AG04450 (cell line): ENCODE data around the gene KCNH3. TPM values are rescaled to one million over a fixed set of nuclear protein-coding genes. Genes with fewer than 3 reads are reported as not detected.

ENCODE experiments used
- CTCF ChIA-PET: fragments of 300-600, 350-600 bp; formaldehyde crosslinking; extraction: SDS; loops from one replicate; lab custom pipeline; 2022; ENCODE audit warnings: antibody characterized with exemption, inconsistent platforms; lab: Charles Lee
- POLR2A ChIA-PET: fragments of 350-600 bp; formaldehyde crosslinking; extraction: SDS; loops from one replicate; lab custom pipeline; 2021; ENCODE audit warnings: antibody characterized with exemption, inconsistent platforms; lab: Yijun Ruan, JAX
- DNase-seq: peaks from one replicate; pipeline ENCODE4 v3.0.0-alpha.2; 2011; ENCODE audit warnings: low read depth, low spot score
- H3K27ac ChIP-seq: one replicate; pipeline ENCODE4 v1.5.1; 2012; ENCODE audit warnings: low read depth, low read length, control low read depth
- H3K27me3 ChIP-seq: one replicate; pipeline ENCODE4 v1.6.0; 2012; ENCODE audit warnings: low read length; ENCODE audit not compliant: control insufficient read depth, insufficient read depth
- H3K4me3 ChIP-seq: 2 replicates; pipeline ENCODE4 v1.5.1; 2011; ENCODE audit warnings: mild to moderate bottlenecking, low read depth, low read length, control low read depth
- H3K9me3 ChIP-seq: 2 replicates; pipeline ENCODE4 v1.5.1; 2012; ENCODE audit warnings: low read length; ENCODE audit not compliant: control insufficient read depth, insufficient read depth
- polyA plus RNA-seq: library from polyadenylated mRNA; depleted of rRNA; stranded (reverse); fragments of >200 nt; gene quantifications from 2 replicates; pipeline ENCODE4 v1.2.3, GENCODE V29; 2011
- TF ChIP-seq, protein P1 (sequence below): IDR thresholded peaks from 2 replicates; pipeline ENCODE4 v1.5.1; 2011; ENCODE audit warnings: low read depth, low read length, control low read depth, inconsistent platforms

Gene KCNH3
- polyA plus RNA-seq, 1 experiment, result 0.01 TPM

DNA sequence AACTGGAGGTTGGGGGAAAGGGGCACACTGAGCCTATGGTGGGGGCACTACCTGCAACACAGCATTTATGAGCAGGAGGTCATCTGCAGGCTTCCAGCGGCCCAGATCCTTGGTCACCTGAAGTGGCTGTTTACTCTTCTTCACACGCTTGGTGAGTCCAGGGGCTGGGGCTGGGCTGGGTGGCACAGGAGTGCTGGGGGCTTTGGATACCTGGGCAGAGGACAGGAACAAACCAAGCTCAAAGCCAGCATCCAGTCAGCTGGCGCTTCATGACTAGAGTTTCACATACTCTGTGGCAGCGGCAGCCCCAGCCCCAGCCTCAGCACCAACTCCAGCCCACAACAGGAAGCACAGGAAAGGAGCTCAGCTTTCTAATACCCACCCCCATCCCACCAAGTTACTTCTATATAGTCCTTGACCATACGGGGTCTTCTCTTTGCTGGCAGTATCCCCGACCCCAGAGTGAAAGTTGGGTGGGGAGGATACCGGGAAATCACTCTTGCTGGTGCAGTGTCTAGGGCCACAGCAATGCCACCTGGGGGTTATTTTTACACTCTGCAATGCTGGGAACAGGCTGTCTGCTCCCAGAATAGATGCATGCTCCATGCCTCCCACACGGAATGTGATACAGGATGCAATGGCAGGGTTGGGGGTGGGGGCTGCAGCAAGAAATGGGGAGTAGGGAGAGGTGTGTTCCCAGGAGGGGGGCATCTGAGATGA, 26.0 kb downstream of the KCNH3 start:
- Histone ChIP-seq H3K27me3 (no peaks in the 10 kb centered on the region), H3K4me3 (no peak overlapping the region), H3K9me3 (no peaks in the 10 kb centered on the region; the same call in 1 of the 2 replicates), H3K27ac (no peak overlapping the region)
- CTCF ChIA-PET, result interaction anchor here (0.9 to 1.3 kb wide), 2 partner anchors 11 to 50 kb away, joined by 3 read pairs; no protein-coding TSS in a partner anchor
- POLR2A ChIA-PET, result interaction anchor here (1.0 kb wide), 1 partner anchor 9 kb away, joined by 3 read pairs; no protein-coding TSS in a partner anchor
- no peak for DNase-seq
- TF ChIP-seq, protein P1, sequence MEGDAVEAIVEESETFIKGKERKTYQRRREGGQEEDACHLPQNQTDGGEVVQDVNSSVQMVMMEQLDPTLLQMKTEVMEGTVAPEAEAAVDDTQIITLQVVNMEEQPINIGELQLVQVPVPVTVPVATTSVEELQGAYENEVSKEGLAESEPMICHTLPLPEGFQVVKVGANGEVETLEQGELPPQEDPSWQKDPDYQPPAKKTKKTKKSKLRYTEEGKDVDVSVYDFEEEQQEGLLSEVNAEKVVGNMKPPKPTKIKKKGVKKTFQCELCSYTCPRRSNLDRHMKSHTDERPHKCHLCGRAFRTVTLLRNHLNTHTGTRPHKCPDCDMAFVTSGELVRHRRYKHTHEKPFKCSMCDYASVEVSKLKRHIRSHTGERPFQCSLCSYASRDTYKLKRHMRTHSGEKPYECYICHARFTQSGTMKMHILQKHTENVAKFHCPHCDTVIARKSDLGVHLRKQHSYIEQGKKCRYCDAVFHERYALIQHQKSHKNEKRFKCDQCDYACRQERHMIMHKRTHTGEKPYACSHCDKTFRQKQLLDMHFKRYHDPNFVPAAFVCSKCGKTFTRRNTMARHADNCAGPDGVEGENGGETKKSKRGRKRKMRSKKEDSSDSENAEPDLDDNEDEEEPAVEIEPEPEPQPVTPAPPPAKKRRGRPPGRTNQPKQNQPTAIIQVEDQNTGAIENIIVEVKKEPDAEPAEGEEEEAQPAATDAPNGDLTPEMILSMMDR, result no peak

DNA sequence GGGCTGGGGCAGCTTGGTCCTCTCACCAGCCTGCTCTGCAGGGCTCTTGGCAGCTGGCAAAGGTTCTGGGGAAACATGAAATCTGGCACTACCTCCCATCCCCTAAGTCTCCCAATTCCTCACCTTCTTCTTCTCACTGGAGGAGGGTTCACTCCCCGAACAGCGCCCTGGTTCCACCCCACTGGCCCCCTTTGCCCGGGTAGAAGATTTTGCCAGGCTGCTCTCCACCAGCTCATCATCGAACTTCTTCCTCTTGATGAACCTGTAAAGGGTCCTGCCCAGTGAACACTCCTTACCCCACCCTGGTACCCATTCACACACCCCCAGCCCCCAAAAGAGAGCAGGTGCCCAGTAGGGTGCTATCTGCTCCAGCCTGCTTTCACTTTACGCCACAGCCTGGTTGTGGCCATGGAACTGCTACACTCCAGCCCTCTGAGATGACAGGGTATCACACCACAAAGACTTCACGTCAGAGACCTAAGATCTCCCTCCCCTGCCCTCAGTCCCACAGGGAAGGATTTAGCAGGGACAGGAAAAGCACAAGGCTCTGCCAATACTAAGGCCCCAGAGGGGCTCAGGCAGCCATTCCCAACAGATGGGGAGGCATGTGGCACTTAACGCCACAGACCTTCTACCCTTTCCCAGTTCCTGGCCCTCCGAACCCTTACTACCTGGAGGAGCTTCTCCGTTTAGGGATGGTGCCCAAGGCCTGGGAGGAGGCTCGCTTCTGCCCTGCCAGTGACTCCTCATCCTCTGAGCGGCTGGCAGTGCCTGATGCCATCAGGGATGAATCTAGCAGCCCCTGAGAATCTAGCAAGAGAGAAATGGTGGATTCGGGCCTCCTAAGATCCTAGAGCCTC, 26.8 kb downstream of the KCNH3 start:
- DNase-seq, result no peak
- TF ChIP-seq, protein P1, result no peak
- ChIA-PET CTCF (interaction anchor here (0.8 to 0.9 kb wide), 2 partner anchors 15 to 51 kb away, joined by 3 read pairs; no protein-coding TSS in a partner anchor), POLR2A (interaction anchor here (1.0 kb wide), 1 partner anchor 10 kb away, joined by 3 read pairs; no protein-coding TSS in a partner anchor)
- no peaks in the 10 kb centered on the region for H3K27me3 ChIP-seq
- no peak overlapping the region for H3K27ac ChIP-seq
- no peak overlapping the region for H3K4me3 ChIP-seq
- no peaks in the 10 kb centered on the region; the same call in 1 of the 2 replicates for H3K9me3 ChIP-seq

DNA sequence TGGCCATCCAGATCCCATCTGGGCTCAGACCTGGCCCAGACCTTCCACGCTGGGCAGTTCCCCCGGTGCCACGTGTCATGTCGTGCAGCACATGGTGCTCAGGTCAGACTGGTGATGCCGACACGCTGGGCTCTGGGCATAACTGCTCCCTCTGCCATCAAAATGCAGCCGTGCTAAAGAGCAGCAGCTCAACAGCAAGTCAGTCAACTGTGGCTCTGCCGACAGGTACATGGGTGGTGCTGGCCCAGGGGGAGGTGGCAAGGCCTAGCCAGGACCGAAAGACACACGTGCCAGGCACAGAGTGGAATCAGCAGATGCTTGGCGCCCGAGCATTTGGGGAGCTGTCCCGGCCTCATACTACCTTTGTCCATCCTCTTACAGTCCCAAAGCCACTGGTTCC, 27.5 kb downstream of the KCNH3 start:
- no peaks in the 10 kb centered on the region for H3K27me3 ChIP-seq
- POLR2A ChIA-PET, result interaction anchor here (1.5 kb wide), 1 partner anchor 10 kb away, joined by 5 read pairs; no protein-coding TSS in a partner anchor

DNA sequence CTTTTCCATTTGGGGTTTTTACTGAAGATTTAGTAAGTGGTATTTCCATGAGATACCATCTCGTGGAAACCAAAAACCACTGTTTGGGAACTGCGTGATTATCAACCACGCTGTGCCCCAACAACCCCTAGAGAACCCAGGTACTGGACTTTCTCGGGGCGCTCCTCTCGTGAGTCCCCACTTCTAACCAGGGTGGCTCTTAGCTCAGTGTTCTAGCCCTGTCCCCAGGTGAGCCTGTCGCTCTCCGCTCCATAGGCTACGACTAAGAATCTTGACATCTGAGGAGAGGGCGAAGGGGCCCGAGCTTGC, 28.4 kb downstream of the KCNH3 start:
- CTCF ChIA-PET, result interaction anchor here (0.5 to 1.7 kb wide), 4 partner anchors 13 to 236 kb away, joined by 3 to 5 read pairs (median 4); no protein-coding TSS in a partner anchor
- H3K27ac ChIP-seq, result no peak overlapping the region
- TF ChIP-seq, protein P1, result no peak
- no peaks in the 10 kb centered on the region for H3K27me3 ChIP-seq
- POLR2A ChIA-PET, result interaction anchor here (0.6 to 1.5 kb wide), 10 partner anchors 9 to 1562 kb away, joined by 3 to 7 read pairs (median 4); partner anchors contain the start of genes TMBIM6 and TROAP
- DNase-seq, result no peak
- no peaks in the 10 kb centered on the region; the same call in 1 of the 2 replicates for H3K9me3 ChIP-seq
- H3K4me3 ChIP-seq, result peak overlapping the region; percentile 100

More for the DNA sequence above, 27.5 kb downstream of the KCNH3 start:
- TF ChIP-seq, protein P1, result no peak
- H3K4me3 ChIP-seq, result no peak overlapping the region
- DNase-seq, result no peak
- H3K9me3 ChIP-seq, result no peaks in the 10 kb centered on the region; the same call in 1 of the 2 replicates
- H3K27ac ChIP-seq, result no peak overlapping the region
- CTCF ChIA-PET, result interaction anchor here (0.8 to 1.7 kb wide), 2 partner anchors 14 to 235 kb away, joined by 3 to 5 read pairs; no protein-coding TSS in a partner anchor
